HG02943 (cell line): ENCODE measurements around the gene ARGLU1.
"Not testable (repeated sequence)": the region's sequence is repeated elsewhere in the genome, so short reads cannot be mapped to it uniquely, and the experiment has no call there.

Experiments used
- ATAC-seq: cut with Tn5 transposase; IDR thresholded peaks from one replicate; pipeline ENCODE4 v1.9.1; 2021; ENCODE audit warnings: mild to moderate bottlenecking, low read depth, moderate library complexity; ENCODE audit not compliant: unreplicated experiment

Gene ARGLU1

GRCh38 chr13:106567474-106568298 lies at the start of gene ARGLU1:
ARGLU1 (minus strand) TSS chr13:106568137; CDS start chr13:106567919, 218 bp downstream.
- ATAC-seq: peak; percentile 76

GRCh38 chr13:106617561-106617960 lies 49.6 kb upstream of the ARGLU1 start:
- ATAC-seq: no peak

- no peak for ATAC-seq
These were observed 48.8 kb upstream of the ARGLU1 start for GRCh38 chr13:106616729-106617128.

- ATAC-seq: no peak
These were observed 46.9 kb upstream of the ARGLU1 start for GRCh38 chr13:106614874-106615273.

- ATAC-seq: no peak
These were observed 44.8 kb upstream of the ARGLU1 start for GRCh38 chr13:106612688-106613087.

GRCh38 chr13:106610486-106610885 lies 42.5 kb upstream of the ARGLU1 start:
- ATAC-seq: no peak

GRCh38 chr13:106609116-106609515 lies 41.2 kb upstream of the ARGLU1 start:
- ATAC-seq: no peak

- no peak for ATAC-seq
These were observed 35.6 kb upstream of the ARGLU1 start for GRCh38 chr13:106603546-106603945.

GRCh38 chr13:106602178-106602577 lies 34.2 kb upstream of the ARGLU1 start:
- no peak for ATAC-seq

GRCh38 chr13:106601489-106601888 lies 33.6 kb upstream of the ARGLU1 start:
- no peak for ATAC-seq

- ATAC-seq: not testable (repeated sequence)
These were observed 32.8 kb upstream of the ARGLU1 start for GRCh38 chr13:106600798-106601135.

- no peak for ATAC-seq
These were observed 32.2 kb upstream of the ARGLU1 start for GRCh38 chr13:106599875-106600797.

GRCh38 chr13:106597749-106598395 lies 29.9 kb upstream of the ARGLU1 start:
- no peak for ATAC-seq

GRCh38 chr13:106597186-106597585 lies 29.2 kb upstream of the ARGLU1 start:
- ATAC-seq: no peak

- no peak for ATAC-seq
These were observed 28.5 kb upstream of the ARGLU1 start for GRCh38 chr13:106596275-106596937.

- ATAC-seq: no peak
These were observed 27.7 kb upstream of the ARGLU1 start for GRCh38 chr13:106595625-106596024.

- no peak for ATAC-seq
These were observed 27.0 kb upstream of the ARGLU1 start for GRCh38 chr13:106594980-106595379.

- ATAC-seq: no peak
These were observed 25.2 kb upstream of the ARGLU1 start for GRCh38 chr13:106593132-106593531.

- no peak for ATAC-seq
These were observed 23.4 kb upstream of the ARGLU1 start for GRCh38 chr13:106591299-106591698.

GRCh38 chr13:106589716-106590115 lies 21.8 kb upstream of the ARGLU1 start:
- ATAC-seq: no peak
